Measurements from ENCODE around the gene IL25.

DNA sequence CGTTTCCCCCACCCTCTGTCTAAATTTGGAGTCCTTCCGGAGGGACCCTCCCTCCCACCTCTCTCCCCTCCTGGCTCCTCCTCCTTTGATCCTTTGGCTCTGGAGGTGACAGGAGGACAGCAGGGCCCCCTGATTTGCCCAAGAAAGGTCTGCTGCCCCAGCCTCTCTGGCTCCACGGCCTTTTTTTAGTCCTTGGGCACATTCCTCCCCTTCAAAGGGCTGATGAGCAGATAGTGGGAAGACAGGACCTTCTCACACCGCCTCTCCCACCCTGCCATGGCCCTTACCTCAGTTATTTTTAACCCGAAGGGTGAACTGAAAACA lies 35.7 kb downstream of the IL25 start:
- TF ChIP-seq CTCF (optimal IDR thresholded peaks at IDR 0.05 in 1 of 3, IDR thresholded peaks at IDR 0.05 in 1 of 3, conservative IDR thresholded peaks at IDR 0.05 in 1 of 3; ENCODE audit: extremely low read depth in 1 of 3, insufficient read depth in 2 of 3, low read length in 3 of 3) (no peak), EZH2 (IDR thresholded peaks at IDR 0.05; ENCODE audit: low read length) (no peak)
